Activated CD8-positive, alpha-beta memory T cell treated with anti-CD3 and anti-CD28 coated beads, Interleukin-2, amount 50 U/mL, for 48 hours (primary cell): ENCODE measurements around the gene GOLM1.

Experiments
- DNase-seq: peaks from one replicate; pipeline ENCODE4 v3.0.0-alpha.2; 2020

GOLM1 gene

GRCh38 chr9:86043586-86043985, 55.8 kb downstream of the GOLM1 start:
- DNase-seq: no peak

DNA sequence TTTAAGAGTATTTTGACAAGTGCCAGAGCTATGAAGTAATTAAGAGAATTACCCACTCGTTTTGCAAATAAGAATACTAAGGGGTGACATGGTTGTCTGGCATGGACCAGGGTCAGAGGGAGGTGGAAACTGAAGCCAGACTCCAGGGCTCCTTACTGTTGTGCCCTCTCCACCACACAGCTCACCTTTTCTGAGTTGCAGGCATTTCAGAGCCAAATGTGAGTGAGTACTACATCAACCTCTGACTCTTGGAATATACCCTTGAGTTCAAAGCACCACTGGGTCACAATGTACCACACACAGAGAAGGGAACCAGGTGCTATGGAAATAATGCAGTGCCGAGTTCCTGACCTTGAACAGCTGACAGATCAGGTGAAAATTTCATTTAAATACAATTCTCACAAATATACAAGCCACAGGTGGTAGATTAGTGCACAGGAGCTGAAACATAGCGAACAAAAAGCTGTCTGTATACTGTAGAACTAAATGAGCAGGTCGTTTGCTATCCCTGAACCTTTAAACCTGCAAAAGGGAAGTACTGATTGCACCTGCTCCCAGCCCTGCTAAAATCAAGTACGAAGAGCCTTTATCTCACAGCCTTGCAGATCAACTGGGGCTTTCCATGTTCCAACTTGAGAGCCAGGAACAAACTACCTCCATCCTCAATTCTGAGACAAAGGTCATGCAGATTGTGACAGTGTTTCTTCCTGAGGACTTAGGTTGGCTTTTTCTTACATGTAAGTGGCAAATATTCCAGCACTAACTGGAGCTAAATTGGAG, 57.0 kb downstream of the GOLM1 start:
- DNase-seq: no peak

DNA sequence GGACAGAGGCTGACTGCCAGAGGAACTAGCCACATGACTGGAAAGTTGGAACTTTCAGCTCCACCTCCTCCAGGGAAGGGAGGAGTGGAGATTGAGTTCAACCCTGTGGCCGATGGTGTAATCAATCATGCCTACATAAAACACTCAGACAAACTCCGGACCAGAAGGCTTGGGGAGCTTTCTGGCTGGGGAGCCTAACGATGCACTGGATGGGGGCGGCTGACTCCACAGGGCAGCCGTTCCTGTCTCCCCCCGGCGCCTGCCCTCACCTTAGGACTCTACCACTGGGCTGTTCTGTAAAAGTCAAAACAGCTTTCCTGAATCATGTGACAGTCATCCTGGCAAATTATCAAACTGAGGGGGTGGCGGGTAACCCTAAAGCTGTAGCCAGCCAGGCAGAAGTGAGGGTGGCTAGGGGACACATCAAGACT, 58.0 kb downstream of the GOLM1 start:
- DNase-seq: no peak

- no peak for DNase-seq
Observed at GRCh38 chr9:86040861-86041155, 58.5 kb downstream of the GOLM1 start.

GRCh38 chr9:86039991-86040860, 59.1 kb downstream of the GOLM1 start:
- no peak for DNase-seq

DNA sequence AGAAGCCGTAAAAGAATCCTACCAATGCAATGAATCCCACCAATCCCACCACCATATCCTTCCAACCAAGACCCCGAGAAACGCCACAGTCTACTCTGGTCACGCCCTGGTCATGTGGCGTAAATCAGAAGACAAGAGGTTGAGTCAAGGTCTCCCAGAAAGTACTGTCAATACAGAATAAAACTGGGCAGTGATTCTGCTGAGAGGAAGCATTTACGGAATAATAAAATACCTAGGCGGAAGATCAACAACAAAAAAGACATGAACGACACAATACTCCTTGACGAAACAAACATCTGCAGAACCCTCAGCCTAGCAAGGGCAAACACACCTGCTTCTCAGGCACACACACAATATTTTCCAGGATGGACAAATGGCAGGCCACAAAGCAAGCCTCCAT, 62.8 kb downstream of the GOLM1 start:
- DNase-seq: no peak

DNA sequence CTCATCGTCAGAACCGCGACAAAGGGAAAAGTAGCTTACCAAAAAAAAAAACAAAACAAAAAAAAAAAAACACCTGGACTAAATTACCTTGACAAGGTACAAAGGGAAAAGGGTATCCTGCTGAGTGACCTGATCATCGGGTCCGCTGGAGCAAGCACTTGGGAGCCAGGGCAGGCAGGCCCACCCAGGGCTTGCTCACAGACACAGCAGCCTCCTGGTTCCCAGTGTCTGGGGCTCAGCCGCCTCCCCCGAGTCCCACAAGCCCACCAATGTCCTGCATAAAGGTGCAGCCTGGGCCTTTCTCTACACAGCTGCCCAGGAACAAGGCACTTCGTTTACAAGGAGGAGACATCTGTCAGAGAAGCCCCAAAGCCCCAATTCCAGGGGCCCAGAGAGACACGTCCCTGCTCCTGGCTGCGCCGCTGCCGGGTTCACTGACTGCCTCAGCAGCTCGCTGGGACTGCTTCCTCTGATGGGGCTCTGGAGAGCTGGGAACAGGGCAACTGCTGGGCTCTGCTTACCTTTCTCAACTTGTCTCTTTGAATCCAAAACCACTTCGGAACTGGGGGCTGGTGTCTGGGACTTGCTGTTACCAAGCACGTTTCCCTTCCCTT, 63.4 kb downstream of the GOLM1 start:
- DNase-seq: no peak

GRCh38 chr9:86034863-86035734, 64.3 kb downstream of the GOLM1 start:
- DNase-seq: no peak

DNA sequence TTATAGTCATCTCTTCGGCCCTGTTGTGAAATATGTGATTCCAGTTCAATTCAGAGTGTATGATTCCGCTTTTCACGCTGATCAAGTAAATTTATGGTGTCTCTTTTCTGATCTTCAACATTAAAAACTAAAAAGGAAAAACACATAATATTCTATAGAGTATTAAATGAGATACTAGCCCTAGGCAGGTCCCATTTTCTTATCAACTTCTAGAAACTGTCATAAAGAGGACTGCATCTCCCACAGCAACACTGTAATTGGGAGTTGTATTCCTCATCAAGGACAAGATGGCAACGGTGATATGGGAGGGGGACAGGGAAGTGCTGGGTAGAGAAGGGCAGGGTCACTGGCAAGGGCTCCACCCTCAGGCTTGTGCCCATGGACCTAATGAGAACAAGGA, 71.6 kb downstream of the GOLM1 start:
- no peak for DNase-seq

GRCh38 chr9:86022687-86023266, 76.6 kb downstream of the GOLM1 start:
- DNase-seq: no peak

- DNase-seq: no peak
Observed at GRCh38 chr9:86021166-86021565, 78.2 kb downstream of the GOLM1 start.

DNA sequence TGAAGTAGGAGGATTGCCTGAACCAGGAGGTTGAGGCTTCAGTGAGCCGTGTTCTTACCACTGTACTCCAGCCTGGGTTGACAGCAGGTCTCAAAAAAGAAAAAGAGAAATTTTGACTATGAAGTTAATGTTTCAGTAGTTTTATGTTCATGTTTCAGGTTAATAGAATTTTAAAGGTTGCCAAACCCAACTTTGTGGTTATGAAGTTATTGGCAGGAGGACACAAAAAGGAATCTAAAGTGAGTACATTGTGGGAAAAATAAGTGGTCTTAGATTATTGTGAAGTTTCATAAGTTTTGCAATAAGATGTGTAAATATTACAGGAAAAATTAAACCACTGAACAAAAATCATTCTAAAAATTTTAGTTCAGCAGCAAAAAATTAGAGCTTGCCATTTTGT, 78.6 kb downstream of the GOLM1 start:
- no peak for DNase-seq

- no peak for DNase-seq
Observed at GRCh38 chr9:86009133-86009532, 90.2 kb downstream of the GOLM1 start.

DNA sequence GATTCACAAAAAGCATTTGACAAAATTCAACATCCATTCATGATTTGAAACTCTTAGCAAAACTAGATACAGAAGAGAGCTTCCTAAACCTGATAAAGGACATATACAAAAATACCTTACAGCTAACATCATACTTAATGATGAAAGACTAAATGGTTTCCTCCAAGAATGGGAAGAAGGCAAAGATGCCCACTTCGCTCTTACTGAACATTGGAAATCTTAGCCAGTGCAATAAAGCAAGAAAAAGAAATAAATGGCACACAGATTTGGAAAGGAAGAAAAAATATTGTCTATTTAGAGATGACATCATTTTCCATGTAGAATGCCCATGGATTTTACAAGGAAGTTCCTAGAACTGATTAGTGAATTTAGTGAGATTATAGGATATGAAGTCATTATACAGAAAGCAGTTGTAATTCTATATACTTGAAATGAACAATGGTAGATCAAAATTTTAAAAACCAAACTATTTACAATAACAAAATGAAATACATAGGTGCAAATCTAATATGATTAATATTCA, 94.0 kb downstream of the GOLM1 start:
- DNase-seq: no peak

GRCh38 chr9:85995599-85995998, 103.8 kb downstream of the GOLM1 start:
- no peak for DNase-seq

- DNase-seq: no peak
Observed at GRCh38 chr9:85995097-85995496, 104.3 kb downstream of the GOLM1 start.

DNA sequence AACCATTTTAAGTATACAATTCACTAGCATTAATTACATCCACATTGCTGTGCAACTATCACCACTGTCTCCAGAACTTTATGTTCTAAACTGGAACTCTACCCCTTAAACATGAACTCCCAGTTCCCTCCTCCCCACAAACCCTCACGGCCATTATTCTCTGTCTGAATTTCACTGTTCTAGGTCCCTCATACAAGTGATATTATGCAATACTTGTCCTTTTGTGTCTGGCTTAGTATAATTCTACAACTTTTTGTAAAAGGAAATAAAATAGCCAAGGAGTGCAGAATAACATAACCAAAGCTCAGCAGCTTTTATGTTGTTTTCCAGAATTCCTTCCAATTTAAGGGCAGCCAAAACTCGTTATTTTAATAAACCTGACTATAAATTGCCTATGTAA, 105.2 kb downstream of the GOLM1 start:
- DNase-seq: no peak

DNA sequence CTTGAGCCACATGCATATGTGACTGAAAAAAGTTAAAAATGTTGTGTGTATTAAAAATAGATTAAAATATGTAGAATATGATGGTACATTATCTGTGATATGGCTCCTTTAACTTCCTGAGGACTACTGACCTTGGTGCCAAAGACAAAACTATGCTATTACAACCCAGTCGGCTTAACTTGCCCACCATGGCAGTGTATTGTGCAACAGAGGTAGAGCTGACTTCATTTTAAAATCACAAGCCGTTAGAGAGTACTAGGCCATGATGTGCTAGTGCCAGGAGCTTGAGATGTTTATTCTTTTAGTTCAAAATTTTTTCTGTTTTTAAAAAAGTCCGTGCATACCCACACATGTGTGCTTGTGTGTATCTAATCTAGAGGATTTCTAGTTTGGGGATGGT, 112.1 kb downstream of the GOLM1 start:
- DNase-seq: no peak

DNA sequence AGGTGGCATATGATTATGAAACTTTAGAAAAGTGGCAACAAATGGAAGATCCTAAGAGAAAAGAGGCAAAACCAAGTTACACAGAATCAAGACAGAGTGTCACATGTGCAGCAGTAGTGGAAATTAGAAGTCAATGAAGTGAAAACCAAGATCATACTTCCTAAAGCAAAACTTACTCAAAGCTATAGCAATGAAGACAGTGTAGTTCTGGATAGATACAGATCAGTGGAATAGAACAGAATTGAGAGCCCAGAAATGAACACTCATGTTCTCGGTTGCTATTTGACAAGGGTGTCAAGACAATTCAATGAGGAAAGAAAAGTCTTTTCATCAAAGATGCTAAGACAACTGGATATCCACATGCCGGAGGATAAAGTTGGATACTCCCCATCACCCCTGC, 114.9 kb downstream of the GOLM1 start:
- DNase-seq: no peak

GRCh38 chr9:85981369-85981768, 118.0 kb downstream of the GOLM1 start:
- DNase-seq: no peak

GRCh38 chr9:85978496-85978895, 120.9 kb downstream of the GOLM1 start:
- no peak for DNase-seq
